ENCODE measurements around the gene TNFRSF12A.

Gene TNFRSF12A

GRCh38 chr16:3029491-3030221, 9.5 kb downstream of the TNFRSF12A start:
- in situ Hi-C loops (cut with HindIII; ENCODE audit: low sequenced_read_pairs): no loop called here
- DNase-seq (ENCODE audit: low read depth, low spot score): no peak
- TF ChIP-seq, protein P1, sequence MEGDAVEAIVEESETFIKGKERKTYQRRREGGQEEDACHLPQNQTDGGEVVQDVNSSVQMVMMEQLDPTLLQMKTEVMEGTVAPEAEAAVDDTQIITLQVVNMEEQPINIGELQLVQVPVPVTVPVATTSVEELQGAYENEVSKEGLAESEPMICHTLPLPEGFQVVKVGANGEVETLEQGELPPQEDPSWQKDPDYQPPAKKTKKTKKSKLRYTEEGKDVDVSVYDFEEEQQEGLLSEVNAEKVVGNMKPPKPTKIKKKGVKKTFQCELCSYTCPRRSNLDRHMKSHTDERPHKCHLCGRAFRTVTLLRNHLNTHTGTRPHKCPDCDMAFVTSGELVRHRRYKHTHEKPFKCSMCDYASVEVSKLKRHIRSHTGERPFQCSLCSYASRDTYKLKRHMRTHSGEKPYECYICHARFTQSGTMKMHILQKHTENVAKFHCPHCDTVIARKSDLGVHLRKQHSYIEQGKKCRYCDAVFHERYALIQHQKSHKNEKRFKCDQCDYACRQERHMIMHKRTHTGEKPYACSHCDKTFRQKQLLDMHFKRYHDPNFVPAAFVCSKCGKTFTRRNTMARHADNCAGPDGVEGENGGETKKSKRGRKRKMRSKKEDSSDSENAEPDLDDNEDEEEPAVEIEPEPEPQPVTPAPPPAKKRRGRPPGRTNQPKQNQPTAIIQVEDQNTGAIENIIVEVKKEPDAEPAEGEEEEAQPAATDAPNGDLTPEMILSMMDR (IDR thresholded peaks at IDR 0.05; ENCODE audit: low read depth, low read length): no peak
- H3K4me3 ChIP-seq (ENCODE audit: low read depth, low read length): no peak overlapping the region

DNA sequence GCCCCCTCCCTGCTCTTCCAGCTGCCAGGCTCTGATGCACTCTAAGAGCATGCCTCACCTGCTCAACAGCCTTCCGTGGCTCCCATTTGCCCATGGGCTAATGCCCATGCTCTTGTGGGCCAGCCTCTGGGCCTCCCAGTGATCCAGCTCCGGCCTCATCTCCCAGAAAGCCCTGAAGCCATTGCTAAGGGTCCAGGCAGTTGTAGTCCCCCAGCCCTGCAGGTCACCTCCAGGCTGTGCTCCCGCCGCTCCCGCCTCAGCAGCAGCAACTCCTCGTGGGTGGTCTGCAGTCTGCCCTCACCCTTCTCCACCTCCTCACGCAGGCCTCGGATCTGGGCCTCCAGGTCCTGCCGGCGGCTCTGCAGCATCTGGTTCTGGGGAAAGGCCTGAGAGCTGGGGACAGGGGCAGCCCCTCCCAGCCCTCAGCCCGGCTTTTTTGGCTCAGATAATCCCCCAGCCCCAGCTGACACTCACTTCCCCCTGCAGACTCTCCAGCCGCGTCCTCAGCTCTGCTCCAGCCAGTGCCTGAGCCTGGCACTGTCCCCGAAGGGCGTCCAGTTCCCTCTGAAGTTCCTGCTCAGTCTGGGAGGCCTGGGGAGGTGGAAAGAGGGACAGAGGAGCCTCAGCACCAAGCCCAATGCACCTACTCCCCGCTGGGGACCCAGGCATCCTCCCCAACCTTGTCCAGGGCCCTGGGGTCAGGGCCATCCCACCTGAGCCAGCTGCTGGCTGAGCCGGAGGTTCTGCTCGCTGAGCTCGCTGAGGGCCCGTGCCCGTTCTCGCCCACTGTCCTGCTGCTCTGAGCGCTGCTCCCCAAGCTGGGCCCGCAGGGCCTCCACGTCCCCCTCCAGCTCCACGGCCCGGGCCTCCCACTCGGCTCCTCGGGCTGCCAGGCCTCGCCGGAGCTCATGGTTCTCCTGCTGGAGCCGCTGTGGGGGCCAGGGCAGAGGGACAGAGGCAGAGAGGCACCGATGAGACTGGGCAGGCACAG, 10.3 kb downstream of the TNFRSF12A start:
- in situ Hi-C loops (cut with HindIII; ENCODE audit: low sequenced_read_pairs): no loop called here
- TF ChIP-seq, protein P1 (IDR thresholded peaks at IDR 0.05; ENCODE audit: low read depth, low read length): no peak
- no peak overlapping the region for H3K4me3 ChIP-seq (ENCODE audit: low read depth, low read length)
- DNase-seq (ENCODE audit: low read depth, low spot score): no peak

DNA sequence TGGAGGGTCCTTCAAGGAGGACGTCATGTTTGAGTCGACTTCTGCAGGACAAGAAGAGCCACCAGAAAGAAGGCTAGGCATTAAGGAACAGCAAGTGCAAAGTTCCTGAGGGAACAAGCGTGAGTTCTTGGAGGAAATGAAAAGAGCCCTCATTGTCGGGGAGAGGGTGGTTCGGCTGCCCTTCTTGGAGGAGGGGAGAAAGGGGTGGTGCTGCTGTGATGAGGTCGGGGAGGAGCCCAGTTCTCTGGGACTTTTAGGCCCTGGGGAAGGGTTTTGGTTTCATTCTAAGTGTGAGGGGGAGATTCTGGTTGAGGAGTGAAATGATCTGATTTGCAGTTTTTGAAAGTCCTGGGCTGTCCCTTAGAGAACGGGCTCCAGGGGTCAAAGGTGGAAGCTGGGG, 12.5 kb downstream of the TNFRSF12A start:
- in situ Hi-C loops (cut with HindIII; ENCODE audit: low sequenced_read_pairs): no loop called here
- no peak overlapping the region for H3K4me3 ChIP-seq (ENCODE audit: low read depth, low read length)
- no peak for DNase-seq (ENCODE audit: low read depth, low spot score)
- TF ChIP-seq, protein P1 (IDR thresholded peaks at IDR 0.05; ENCODE audit: low read depth, low read length): no peak

- no peak overlapping the region for H3K4me3 ChIP-seq (ENCODE audit: low read depth, low read length)
- DNase-seq (ENCODE audit: low read depth, low spot score): no peak
- TF ChIP-seq, protein P1 (IDR thresholded peaks at IDR 0.05; ENCODE audit: low read depth, low read length): no peak
- in situ Hi-C loops (cut with HindIII; ENCODE audit: low sequenced_read_pairs): no loop called here
Observed at GRCh38 chr16:3035289-3035971, 15.3 kb downstream of the TNFRSF12A start.

DNA sequence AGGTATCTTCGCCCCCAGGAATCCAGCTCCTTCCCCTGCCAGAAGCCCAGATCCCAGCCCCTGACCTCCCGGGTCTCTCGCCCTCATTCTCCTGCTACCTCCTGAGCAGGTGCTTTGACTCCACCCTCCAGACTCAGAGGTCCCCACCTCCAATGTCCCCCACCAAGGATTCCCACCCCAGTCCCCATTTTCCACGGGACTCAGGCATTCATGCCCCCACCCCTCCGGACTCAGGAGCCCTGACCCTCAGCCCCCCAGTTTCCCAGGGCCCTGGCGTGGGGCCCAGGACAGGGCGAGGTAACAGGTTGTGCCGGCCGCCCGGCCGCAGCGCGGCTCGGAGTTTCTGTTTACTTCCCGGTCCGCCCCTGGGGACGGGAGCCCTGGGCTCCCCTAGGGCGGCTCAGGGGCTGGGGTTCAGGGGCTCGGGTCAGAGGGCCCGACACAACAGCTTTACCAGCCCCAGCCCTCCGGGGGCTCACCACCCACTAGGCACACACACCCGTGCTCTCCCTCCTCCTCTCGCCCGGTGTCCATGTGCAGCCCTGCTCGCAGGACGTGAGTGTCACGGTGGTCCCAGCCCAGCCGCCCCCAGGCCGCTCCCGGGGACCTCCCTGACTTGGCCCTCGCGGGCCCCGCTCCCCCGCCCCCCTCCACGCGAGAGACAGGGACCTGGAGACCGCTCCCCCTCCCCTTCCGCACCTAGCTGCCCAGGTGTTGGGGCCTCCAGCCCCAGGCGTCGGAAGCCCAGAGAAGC, 16.0 kb downstream of the TNFRSF12A start:
- no peak overlapping the region for H3K4me3 ChIP-seq (ENCODE audit: low read depth, low read length)
- DNase-seq (ENCODE audit: low read depth, low spot score): no peak

More for the DNA sequence above, 16.0 kb downstream of the TNFRSF12A start:
- TF ChIP-seq, protein P1 (IDR thresholded peaks at IDR 0.05; ENCODE audit: low read depth, low read length): no peak
- in situ Hi-C loops (cut with HindIII; ENCODE audit: low sequenced_read_pairs): no loop called here
